NK-92 (cell line): ENCODE results near the gene PSMD1.
"Not testable (repeated sequence)": the region's sequence is repeated elsewhere in the genome, so short reads cannot be mapped to it uniquely, and the experiment has no call there.

Experiments used
- DNase-seq: peaks from one replicate; lab custom pipeline; 2025; ENCODE audit not compliant: unreplicated experiment; lab: John Stamatoyannopoulos, UW

PSMD1 gene

DNA sequence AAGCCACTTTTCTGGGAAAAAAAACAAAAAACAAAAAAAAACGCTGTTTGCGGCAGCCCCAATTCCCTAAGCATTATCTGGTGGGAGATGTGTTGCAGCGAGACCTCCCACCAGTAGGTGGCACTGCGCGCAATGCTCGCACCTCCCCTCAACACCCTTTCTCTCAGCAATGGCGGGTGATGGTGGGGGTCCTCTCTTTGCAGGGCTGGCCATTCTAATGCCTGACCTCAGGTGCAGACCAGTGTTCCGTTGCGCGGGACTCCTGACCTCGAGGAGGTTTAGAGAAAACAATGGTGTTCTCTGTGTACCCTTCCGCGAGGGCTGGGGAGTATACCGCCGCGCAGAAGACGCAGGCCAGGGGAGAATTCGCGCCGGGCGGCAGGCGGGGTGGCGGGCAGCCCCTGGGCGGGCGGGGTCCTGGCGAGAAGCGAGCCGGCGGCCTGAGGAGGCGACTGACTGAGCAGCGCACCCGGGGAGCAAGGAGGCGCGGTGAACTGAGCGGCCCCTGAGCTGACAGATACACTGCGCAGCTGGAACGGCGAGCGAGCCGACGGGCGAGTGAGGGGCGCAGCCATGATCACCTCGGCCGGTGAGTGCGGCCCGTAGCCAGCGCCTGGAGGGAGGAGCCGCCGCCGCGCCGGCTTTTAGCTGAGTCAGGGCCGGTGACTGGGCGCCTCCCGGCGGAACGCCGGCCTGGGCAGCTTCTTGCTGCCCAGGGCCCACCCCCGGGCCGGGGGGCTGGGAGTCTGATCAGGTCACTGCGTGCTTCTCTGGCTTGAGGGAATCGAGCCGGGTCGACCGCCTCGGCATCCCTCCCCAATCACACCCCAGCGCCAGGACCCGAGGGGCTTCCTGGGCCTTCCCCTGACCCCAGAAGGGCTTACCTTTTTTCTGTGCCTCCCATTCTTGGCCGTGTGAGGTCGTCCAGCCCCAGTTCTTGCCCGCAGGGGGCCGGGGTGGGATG, at the start of gene PSMD1:
PSMD1 (plus strand) TSS at position 415 of the 964 bp plus-strand sequence; CDS start at position 574, 159 bp downstream.
- peak; percentile 49 for DNase-seq

DNA sequence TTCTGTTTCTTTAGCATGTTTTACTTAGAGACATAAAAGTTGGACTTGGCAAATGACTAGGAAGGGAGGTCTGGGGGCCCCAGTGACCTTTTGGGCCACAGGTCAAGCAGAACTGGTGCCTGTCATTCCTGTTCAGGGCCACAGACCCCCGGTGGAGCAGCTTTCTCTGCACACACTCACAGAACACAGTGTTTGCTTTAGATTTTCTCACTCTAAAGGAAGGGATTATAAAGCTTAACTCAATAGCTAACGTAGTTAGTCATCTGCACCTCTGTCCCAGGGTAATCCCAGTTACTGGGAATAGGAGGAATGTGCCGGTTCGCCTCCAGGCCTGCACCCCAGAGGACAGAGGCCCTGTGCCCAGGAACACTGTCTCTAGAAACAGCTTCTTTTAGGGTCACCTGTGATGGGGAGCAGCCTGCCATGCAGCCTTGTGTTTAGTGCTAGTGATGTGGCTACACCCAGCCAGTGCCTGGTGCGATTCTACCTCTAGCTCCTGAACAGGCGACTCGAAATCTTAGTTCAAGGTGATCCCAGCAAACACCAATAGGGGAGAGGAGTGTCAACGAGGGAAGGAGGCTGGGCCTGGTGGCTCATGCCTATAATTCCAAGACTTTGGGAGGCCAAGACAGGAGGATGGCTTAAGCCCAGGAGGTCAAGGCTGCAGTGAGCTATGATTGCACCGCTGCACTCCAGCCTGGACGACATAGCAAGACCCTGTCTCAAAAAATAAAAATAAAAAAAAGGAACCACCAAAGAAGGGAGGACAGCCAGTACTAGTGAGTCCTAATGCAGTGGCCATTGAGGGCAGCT, 49.2 kb upstream of the PSMD1 start:
- DNase-seq = no peak

DNA sequence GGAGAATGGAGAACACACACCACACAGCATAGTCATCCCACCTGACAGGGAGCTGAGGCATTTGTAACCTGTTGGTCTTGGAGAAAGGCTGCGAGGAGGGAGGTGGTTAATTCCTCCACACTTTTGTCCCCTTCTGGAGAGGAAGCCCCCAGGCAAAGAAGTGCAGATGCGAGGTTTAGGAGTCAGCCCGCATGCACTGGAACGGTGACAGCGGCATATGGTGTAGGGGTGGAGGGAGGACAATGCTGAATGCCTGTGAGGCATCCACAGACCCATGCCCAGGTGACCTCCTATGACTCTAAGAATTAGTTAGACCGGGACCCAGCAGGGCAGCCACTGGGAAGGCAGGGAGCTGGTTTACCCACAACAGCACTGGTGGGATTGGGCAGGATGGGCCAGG, 48.5 kb upstream of the PSMD1 start:
- no peak for DNase-seq

GRCh38 chr2:231009236-231009919, 47.3 kb upstream of the PSMD1 start:
- no peak for DNase-seq

DNA sequence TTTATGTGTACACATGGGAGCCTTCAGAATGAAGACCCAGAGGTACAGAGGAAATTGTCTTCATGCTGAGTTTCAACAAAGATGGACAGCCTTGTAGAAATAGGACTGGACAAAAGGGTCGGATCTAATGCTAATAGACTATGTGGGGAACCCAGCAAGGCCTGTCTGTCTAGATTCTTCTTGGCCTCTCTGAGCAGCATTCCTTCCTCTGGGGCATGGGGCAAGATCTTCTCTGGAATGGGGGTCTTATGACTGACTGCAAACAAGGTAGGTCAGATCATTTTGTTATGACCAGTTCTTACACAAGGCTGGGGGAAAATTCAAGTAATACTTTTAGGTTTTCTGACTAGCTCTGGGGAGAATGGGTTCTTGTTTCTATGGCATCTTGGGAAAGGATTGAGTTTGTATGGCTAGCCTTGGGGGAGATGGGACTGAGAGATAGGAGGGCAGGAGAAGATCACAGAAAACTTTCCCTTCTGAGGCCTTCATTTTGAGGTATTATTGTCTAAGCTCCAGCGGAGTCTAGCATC, 46.4 kb upstream of the PSMD1 start:
- no peak for DNase-seq

DNA sequence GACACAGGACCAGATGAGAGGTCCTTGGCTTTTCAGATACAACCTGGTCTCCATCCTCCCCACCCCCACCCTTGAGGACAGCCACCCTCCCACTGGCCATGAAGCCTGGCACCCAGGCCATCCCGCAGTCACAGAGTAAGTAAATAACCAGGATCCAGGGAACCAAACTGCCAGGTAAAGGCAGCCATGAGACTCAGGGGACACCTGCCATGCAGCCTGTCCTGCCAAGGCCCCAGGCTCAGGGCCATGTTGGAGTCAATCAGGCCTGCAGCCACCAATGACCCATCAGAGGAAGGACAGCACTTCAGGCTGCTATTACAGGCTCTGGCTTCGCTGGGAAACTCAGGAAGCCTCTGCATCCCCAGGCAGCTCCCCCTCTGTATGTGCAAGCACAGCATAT, 45.1 kb upstream of the PSMD1 start:
- DNase-seq = no peak

DNA sequence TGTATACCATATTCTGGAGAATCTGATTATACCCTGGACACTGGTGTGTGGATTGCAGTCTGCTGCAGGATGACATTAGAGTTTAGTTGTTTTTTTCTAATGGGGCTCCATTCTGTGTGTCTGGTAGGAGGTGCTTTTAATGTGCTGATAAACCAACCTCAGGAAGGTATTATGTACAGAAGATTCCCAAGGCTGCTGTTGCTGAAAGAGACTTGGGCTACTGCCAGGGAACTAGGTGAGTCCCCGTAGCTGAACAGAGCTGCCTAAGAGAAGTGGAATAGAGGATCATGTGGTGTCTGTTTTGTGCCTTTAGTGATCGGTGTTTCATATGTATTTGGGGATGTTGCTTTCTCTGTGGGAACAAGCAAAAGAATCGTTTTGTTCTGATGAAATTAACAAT, 44.2 kb upstream of the PSMD1 start:
- DNase-seq = no peak

GRCh38 chr2:231013820-231014219, 42.8 kb upstream of the PSMD1 start:
- no peak for DNase-seq

GRCh38 chr2:231015478-231015877, 41.2 kb upstream of the PSMD1 start:
- DNase-seq = no peak

- no peak for DNase-seq
These were observed 40.7 kb upstream of the PSMD1 start for GRCh38 chr2:231015926-231016325.

- DNase-seq = no peak
These were observed 40.0 kb upstream of the PSMD1 start for GRCh38 chr2:231016566-231017230.

DNA sequence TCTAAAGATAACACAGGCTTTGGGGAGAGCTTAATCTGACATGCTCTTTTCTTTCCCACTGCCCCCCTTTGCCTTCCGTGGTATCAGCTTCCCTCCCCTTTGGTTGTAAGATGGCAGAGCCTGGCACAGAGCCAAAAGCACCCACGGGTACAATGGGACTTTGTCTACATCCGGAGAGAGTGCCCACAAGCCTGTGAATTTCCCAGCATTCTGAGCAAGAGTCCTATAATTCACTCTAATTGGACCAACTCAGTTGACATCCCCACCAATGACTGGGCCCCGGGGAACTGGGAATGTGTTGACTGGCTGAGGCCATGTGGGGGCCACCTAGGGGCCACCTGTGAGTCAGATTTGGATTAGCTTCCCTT, 39.5 kb upstream of the PSMD1 start:
- no peak for DNase-seq

- DNase-seq = no peak
These were observed 38.5 kb upstream of the PSMD1 start for GRCh38 chr2:231018184-231018583.

- DNase-seq = not testable (repeated sequence)
These were observed 31.6 kb upstream of the PSMD1 start for GRCh38 chr2:231025059-231025458.

DNA sequence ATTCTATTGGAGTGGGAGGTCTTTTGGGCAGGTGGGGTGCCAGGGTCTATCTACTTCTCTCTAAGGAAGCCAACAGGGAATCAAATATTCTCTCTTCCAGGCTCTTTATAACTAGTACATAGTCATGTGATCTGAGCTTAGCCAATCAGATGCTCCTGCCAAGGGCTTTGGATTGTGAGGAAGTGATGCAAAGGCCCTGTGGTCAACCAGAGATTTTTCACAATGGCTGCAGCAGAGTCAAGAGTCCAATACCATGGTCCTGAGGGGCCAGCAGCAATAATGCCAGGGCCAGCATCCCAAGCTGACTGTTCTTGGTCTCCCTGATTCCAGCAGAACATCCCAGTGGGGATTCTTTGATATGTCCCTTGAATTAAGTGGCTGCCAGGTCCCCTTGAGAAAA, 27.8 kb upstream of the PSMD1 start:
- no peak for DNase-seq

GRCh38 chr2:231029563-231029962, 27.1 kb upstream of the PSMD1 start:
- no peak for DNase-seq

- DNase-seq = no peak
These were observed 25.9 kb upstream of the PSMD1 start for GRCh38 chr2:231030725-231031124.

DNA sequence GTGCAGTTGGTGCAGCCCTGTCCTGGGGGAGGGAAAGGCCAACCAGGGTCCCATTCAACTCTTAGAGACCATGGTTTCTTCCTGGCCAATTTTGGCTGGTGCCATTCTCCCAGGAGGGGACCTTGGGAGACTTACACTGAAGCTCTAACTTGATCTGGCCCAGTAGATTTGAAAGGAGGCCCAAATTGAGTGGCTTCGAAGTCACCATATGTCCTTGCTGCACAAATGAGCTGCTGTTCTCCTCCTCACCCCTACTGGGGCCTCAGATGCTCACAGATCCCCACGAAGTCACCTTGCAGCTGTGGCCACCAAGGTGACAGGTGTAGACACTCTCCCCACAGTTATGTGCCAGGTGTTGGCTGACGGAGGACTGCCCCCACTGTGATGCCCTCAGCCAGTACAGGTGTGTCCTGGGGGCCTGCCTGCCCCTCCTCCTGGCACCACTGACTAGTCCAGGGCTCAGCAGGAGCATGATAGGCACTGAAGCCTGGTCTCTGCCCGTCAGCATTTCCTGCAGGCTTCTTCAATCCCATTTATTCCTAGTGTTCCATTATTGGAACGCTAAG, 24.0 kb upstream of the PSMD1 start:
- DNase-seq = no peak

GRCh38 chr2:231033147-231034132, 23.2 kb upstream of the PSMD1 start:
- DNase-seq = no peak
